ENCODE measurements around the gene HSD17B8.

DNA sequence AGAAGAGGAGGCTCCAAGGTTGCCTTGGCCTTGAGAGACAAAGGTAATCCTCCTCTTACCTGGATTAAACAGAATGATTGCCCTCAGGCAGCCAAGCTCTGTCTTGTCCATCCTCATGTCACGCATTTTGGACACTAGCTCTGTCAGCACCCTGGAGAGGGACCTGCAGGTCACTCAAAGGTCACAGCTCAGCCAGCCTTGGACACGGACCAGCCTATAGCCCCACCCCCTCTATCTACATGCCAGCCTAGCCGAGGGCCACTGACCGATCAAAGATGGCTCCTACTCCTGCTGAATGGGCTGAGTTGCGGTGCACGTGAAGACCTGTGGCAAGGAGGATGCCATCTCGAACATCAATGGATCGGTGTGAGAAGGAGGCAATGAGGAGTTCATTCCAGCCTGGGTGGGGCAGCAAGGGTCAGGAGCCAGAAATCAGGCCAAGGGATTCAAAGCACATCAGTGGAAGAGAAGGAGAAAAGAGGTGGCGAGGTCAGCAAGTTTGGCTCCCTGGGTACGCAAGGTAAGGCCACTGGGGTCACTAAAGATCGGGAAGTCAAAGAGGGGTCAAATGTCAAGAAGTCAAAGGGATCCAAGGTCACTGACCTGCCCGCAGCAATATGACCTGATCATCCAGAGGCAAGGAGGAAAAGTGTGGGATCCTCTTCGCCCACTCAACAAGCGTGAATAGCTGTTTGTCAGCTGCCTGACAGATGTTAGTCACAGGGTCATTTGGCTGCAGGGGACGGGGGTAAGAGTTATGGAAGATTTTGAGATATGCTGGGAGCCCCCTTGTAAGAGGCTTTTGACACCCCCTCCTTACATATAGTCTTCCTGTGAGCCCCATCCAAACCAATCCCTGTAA is 8.9 kb upstream of the HSD17B8 start:
- TF ChIP-seq EZH2 (IDR thresholded peaks at IDR 0.05) (no peak), POLR2AphosphoS5 (IDR thresholded peaks at IDR 0.05; ENCODE audit: borderline replicate concordance, low read depth, low read length) (no peak)

Data from SK-N-MC (cell line).